HG03558 (cell line): Measurements from ENCODE around the gene ACVRL1.

Experiments used
- ATAC-seq: cut with Tn5 transposase; IDR thresholded peaks from one replicate; pipeline ENCODE4 v1.9.1; 2021; ENCODE audit warnings: moderate number of reproducible peaks; ENCODE audit not compliant: unreplicated experiment; ENCODE audit errors: extremely low read depth

The ACVRL1 gene

GRCh38 chr12:51895378-51896135 is 11.7 kb upstream of the ACVRL1 start:
- ATAC-seq = no peak

- ATAC-seq = no peak
Observed at GRCh38 chr12:51896236-51896635, 11.1 kb upstream of the ACVRL1 start.

- no peak for ATAC-seq
Observed at GRCh38 chr12:51897181-51897580, 10.1 kb upstream of the ACVRL1 start.

GRCh38 chr12:51898506-51898905 is 8.8 kb upstream of the ACVRL1 start:
- no peak for ATAC-seq

GRCh38 chr12:51898937-51899336 is 8.4 kb upstream of the ACVRL1 start:
- ATAC-seq = no peak

- ATAC-seq = no peak
Observed at GRCh38 chr12:51900323-51900889, 6.9 kb upstream of the ACVRL1 start.

GRCh38 chr12:51901121-51901817 is 6.0 kb upstream of the ACVRL1 start:
- no peak for ATAC-seq

GRCh38 chr12:51901881-51902280 is 5.4 kb upstream of the ACVRL1 start:
- ATAC-seq = no peak

GRCh38 chr12:51904951-51905470 is 2.3 kb upstream of the ACVRL1 start:
- no peak for ATAC-seq

- no peak for ATAC-seq
Observed at GRCh38 chr12:51905471-51906429, 1.6 kb upstream of the ACVRL1 start.

GRCh38 chr12:51906430-51907082 is 748 bp upstream of the ACVRL1 start:
- no peak for ATAC-seq

GRCh38 chr12:51907856-51908425 is 637 bp downstream of the ACVRL1 start:
- no peak for ATAC-seq

GRCh38 chr12:51908876-51909592 is 1.7 kb downstream of the ACVRL1 start:
- ATAC-seq = no peak

GRCh38 chr12:51910168-51910567 is 2.9 kb downstream of the ACVRL1 start:
- ATAC-seq = no peak

GRCh38 chr12:51910691-51911090 is 3.4 kb downstream of the ACVRL1 start:
- ATAC-seq = no peak

GRCh38 chr12:51911307-51911706 is 4.0 kb downstream of the ACVRL1 start:
- ATAC-seq = no peak

GRCh38 chr12:51911788-51912711 is 4.7 kb downstream of the ACVRL1 start:
- ATAC-seq = no peak
